Ascending aorta (tissue), 2 donors: ENCODE results near the gene DNASE2. TPM values are rescaled to one million over a fixed set of nuclear protein-coding genes. Genes with fewer than 3 reads are reported as not detected.
"Not testable (repeated sequence)": the region's sequence is repeated elsewhere in the genome, so short reads cannot be mapped to it uniquely, and the experiment has no call there.

ENCODE experiments used
- DNase-seq, 2 donors: peaks; one replicate each; pipeline ENCODE4 v3.0.0-alpha.2; 2019; ENCODE audit warnings: low spot score in 2 of 2
- H3K27ac ChIP-seq, 2 donors: fragments of 200-600 bp; sonication (generic); one replicate each; pipeline ENCODE4 v1.5.1; 2016 to 2017; ENCODE audit warnings: mild to moderate bottlenecking in 1 of 2
- H3K27me3 ChIP-seq: fragments of 200-600 bp; sonication (generic); one replicate; pipeline ENCODE4 v1.5.1; 2017
- H3K36me3 ChIP-seq, 2 donors: fragments of 200-600 bp; sonication (generic); one replicate each; pipeline ENCODE4 v1.5.1; 2016
- H3K4me1 ChIP-seq, 2 donors: fragments of 200-600 bp; sonication (generic); one replicate each; pipeline ENCODE4 v1.5.1; 2016 to 2017; ENCODE audit warnings: mild to moderate bottlenecking in 1 of 2
- H3K4me3 ChIP-seq, 2 donors: fragments of 200-600 bp; sonication (generic); one replicate each; pipeline ENCODE4 v1.5.1; 2016 to 2017; ENCODE audit warnings: mild to moderate bottlenecking in 1 of 2
- H3K9me3 ChIP-seq, 2 donors: fragments of 200-600 bp; sonication (generic); one replicate each; pipeline ENCODE4 v1.5.1; 2016
- CTCF ChIP-seq, 3 experiments: fragments of 200-600 bp in 2 of 3; fragments of 450-650 bp in 1 of 3; sonication (generic) in 2 of 3; IDR thresholded peaks; one replicate each; pipeline ENCODE4 v1.5.1; 2016 to 2019; ENCODE audit warnings: antibody characterized with exemption in 3 of 3, mild to moderate bottlenecking in 1 of 3, moderate library complexity in 1 of 3
- intact Hi-C: fragments of 100-400 bp; cut with DNase I; formaldehyde crosslinking; loops from one replicate; pipeline ENCODE4 v1.15.1; 2023
- total RNA-seq: library from RNA; depleted of rRNA; stranded (reverse); fragments of >200 nt; gene quantifications from one replicate; pipeline ENCODE4 v1.1.0, GENCODE V29; 2016

Gene DNASE2
- total RNA-seq, 1 donor from 2014 or later, result 76.8 TPM

GRCh38 chr19:12918253-12918652, 37.0 kb upstream of the DNASE2 start:
- intact Hi-C loops, result loop anchor here (2.0 kb wide), 1 partner anchor 15 kb away; the partner anchor contains the start of gene FARSA
- Histone ChIP-seq H3K36me3 (peaks cover 11 to 12% of the 10 kb centered on the region in 2 donors), H3K27me3 (no peaks in the 10 kb centered on the region), H3K4me1 (peaks cover under 1 to 6% of the 10 kb centered on the region in 2 donors), H3K4me3 (no peak overlapping the region), H3K27ac (no peak overlapping the region), H3K9me3 (no peaks in the 10 kb centered on the region)
- TF ChIP-seq CTCF (IDR thresholded peaks at IDR 0.05), result no peak
- no peak for DNase-seq

DNA sequence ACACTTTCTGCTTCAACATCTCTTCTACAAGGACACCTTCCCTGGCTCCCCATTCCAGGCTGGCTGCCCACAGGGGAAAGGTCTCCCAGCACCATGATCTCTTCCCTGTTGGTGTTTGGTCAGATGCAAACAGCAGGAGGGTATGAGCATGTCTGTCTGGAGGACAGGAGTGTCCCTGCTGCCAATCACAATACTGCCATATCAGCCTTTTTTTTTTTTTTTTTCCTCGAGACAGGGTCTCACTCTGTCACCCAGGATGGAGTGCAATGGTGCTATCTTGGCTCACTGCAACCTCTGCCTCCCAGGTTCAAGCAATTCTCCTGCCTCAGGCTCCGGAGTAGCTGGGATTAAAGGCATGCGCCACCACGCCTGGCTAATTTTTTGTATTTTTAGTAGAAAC, 34.6 kb upstream of the DNASE2 start:
- H3K27me3 ChIP-seq, DNase-seq, H3K9me3 ChIP-seq, intact Hi-C loops, H3K36me3 ChIP-seq, H3K4me3 ChIP-seq, H3K27ac ChIP-seq: not testable (repeated sequence)
- peaks cover 3 to 15% of the 10 kb centered on the region in 2 donors for H3K4me1 ChIP-seq

DNA sequence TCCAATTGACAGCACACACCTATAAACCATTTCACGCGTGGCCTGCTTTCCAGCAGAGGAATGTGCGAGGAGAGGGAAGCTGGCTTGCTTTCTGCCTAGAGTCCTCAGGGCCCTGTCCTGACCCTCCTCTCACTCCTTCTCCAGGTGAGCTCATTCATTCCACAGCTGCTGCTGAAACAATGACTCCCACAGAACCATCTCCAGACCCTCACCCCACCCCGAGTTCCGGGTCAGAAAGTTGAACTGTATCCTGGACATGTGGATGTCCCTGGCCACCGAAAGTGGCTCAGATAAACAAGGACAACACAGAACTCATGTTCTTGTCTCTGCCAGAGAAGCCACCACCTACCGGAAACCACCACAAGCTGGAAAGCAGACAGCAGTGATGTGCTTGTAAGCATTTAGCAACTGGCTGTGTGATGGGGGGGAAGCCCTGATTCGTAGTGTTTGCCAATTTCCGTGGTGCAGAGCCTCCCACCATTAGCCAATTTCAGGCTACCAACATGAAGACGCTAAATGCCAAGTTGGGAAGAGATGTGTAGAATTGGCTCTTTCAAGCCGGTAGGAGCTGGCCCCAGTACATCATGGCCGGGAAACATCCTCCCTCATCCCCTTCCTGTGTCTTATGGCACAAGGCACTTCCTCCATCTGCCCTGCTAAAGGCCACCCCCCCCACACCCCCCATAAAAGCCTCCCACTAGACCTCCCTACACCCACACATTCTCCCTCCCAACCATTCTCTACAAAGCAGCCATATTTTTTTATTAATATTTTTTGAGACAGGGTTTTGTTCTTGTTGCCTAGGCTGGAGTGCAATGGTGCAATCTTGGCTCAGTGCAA, 32.8 kb upstream of the DNASE2 start:
- Histone ChIP-seq H3K9me3 (no peaks in the 10 kb centered on the region), H3K36me3 (no peaks in the 10 kb centered on the region), H3K4me1 (peaks cover 3 to 15% of the 10 kb centered on the region in 2 donors), H3K27me3 (no peaks in the 10 kb centered on the region), H3K27ac (no peak overlapping the region), H3K4me3 (no peak overlapping the region)
- no peak for DNase-seq
- no peak for TF ChIP-seq CTCF (IDR thresholded peaks at IDR 0.05)
- intact Hi-C loops, result no loop called here

DNA sequence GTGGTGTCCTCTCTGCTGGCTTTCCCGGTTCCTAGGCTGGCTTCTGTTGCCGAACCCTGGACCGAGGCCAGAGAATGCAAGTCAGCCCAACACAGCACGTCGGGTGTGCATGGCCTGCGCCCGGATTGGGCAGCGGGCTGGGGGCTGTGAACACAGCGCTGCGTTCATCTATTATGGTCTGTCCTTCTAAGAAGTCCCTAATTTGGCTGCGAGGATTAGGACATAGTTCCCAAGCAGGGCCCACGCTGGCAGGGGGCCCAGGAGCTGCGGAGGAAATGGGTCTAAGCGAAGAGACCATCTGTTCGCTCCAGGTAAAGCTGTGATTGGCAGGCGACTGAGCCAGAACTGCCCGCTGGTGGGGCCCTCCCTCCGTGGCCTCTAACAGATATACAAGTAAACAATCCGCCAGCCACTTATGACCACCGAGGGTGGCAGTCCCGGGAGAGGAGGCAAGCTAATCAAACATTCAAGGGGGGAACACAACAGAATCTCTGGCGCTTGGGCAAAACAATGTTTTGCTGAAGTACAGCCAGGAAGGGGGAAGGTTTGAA, 31.8 kb upstream of the DNASE2 start:
- intact Hi-C loops, result no loop called here
- H3K4me3 ChIP-seq, result peak overlapping the region; percentile 0 to 48
- peak in 1 of 2 donors; percentile 77 for DNase-seq

DNA sequence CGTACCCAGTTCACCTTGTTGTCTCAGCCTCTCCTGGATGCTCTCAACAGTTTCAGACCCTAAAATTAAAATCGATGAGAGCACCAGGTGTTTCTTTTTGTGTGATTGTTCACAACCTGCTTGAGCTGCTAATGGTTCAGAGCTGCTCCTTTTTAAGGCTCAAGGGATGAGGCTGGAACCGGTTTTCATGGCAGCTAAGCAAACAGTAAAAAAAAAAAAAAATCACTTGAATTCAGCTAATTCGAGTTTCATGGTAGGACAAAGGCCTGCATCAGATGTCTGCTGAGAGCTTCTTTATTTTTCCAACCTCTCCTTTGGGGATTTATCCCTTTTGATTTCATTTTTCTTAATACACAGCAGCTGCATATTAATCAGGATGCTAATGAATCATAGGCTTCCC, 31.3 kb upstream of the DNASE2 start:
- no peak for TF ChIP-seq CTCF (IDR thresholded peaks at IDR 0.05)
- H3K9me3 ChIP-seq, result no peaks in the 10 kb centered on the region
- peak overlapping the region in 1 of 2 donors; percentile 55 for H3K27ac ChIP-seq
- H3K4me1 ChIP-seq, result peaks cover 3 to 12% of the 10 kb centered on the region in 2 donors
- H3K36me3 ChIP-seq, result no peaks in the 10 kb centered on the region
- intact Hi-C loops, result no loop called here
- no peaks in the 10 kb centered on the region for H3K27me3 ChIP-seq
- H3K4me3 ChIP-seq, result peak overlapping the region; percentile 0 to 48
- no peak for DNase-seq

More for the DNA sequence above, 31.8 kb upstream of the DNASE2 start:
- H3K9me3 ChIP-seq, result no peaks in the 10 kb centered on the region
- H3K27me3 ChIP-seq, result no peaks in the 10 kb centered on the region
- peaks cover 3 to 12% of the 10 kb centered on the region in 2 donors for H3K4me1 ChIP-seq
- H3K36me3 ChIP-seq, result no peaks in the 10 kb centered on the region
- TF ChIP-seq CTCF (IDR thresholded peaks at IDR 0.05), result no peak
- H3K27ac ChIP-seq, result peak overlapping the region; percentile 54 to 55

GRCh38 chr19:12907166-12907565, 25.9 kb upstream of the DNASE2 start:
- peaks cover 0 to under 1% of the 10 kb centered on the region in 2 donors for H3K4me1 ChIP-seq
- no peak overlapping the region for H3K4me3 ChIP-seq
- DNase-seq, result no peak
- TF ChIP-seq CTCF (IDR thresholded peaks at IDR 0.05), result no peak
- H3K27me3 ChIP-seq, result no peaks in the 10 kb centered on the region
- no peaks in the 10 kb centered on the region for H3K36me3 ChIP-seq
- intact Hi-C loops, result no loop called here
- no peaks in the 10 kb centered on the region for H3K9me3 ChIP-seq
- H3K27ac ChIP-seq, result no peak overlapping the region
